ENCODE data around the gene CLCN6. TPM values are rescaled to one million over a fixed set of nuclear protein-coding genes. Genes with fewer than 3 reads are reported as not detected.

CLCN6 gene
- total RNA-seq, 1 experiment from 2014 or later = 30.4 TPM

GRCh38 chr1:11764115-11764514 is 41.9 kb upstream of the CLCN6 start:
- POLR2A ChIA-PET = no interaction called here

GRCh38 chr1:11764519-11764918 is 41.5 kb upstream of the CLCN6 start:
- H3K4me3 ChIP-seq (ENCODE audit: low read depth, low read length) = no peak overlapping the region
- DNase-seq = no peak
- ChIA-PET POLR2A (no interaction called here), CTCF (no interaction called here)
- Mint-ChIP-seq H3K4me3 (ENCODE audit: unreplicated experiment) (no peak overlapping the region), H3K4me1 (ENCODE audit: low read depth, unreplicated experiment) (peaks cover 6% of the 10 kb centered on the region), H3K27me3 (ENCODE audit: insufficient read depth, unreplicated experiment) (no peaks in the 10 kb centered on the region), H3K36me3 (ENCODE audit: insufficient read depth, unreplicated experiment) (no peaks in the 10 kb centered on the region), H3K27ac (ENCODE audit: unreplicated experiment) (no peak overlapping the region), H3K9me3 (ENCODE audit: unreplicated experiment) (no peaks in the 10 kb centered on the region)
- no peaks in the 10 kb centered on the region for H3K27me3 ChIP-seq (replicated peaks; ENCODE audit: control insufficient read depth, insufficient read depth, low read length)
- H3K9me3 ChIP-seq = no peaks in the 10 kb centered on the region
- H3K36me3 ChIP-seq (ENCODE audit: control insufficient read depth, insufficient read depth, low read length) = no peaks in the 10 kb centered on the region
- peaks cover 12% of the 10 kb centered on the region for H3K4me1 ChIP-seq
- intact Hi-C loops (cut with micrococcal nuclease; ENCODE audit: unreplicated experiment) = no loop called here
- TF ChIP-seq, protein P1, sequence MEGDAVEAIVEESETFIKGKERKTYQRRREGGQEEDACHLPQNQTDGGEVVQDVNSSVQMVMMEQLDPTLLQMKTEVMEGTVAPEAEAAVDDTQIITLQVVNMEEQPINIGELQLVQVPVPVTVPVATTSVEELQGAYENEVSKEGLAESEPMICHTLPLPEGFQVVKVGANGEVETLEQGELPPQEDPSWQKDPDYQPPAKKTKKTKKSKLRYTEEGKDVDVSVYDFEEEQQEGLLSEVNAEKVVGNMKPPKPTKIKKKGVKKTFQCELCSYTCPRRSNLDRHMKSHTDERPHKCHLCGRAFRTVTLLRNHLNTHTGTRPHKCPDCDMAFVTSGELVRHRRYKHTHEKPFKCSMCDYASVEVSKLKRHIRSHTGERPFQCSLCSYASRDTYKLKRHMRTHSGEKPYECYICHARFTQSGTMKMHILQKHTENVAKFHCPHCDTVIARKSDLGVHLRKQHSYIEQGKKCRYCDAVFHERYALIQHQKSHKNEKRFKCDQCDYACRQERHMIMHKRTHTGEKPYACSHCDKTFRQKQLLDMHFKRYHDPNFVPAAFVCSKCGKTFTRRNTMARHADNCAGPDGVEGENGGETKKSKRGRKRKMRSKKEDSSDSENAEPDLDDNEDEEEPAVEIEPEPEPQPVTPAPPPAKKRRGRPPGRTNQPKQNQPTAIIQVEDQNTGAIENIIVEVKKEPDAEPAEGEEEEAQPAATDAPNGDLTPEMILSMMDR (IDR thresholded peaks at IDR 0.05; ENCODE audit: insufficient read depth in 1 of 2, low read depth in 1 of 2, low read length in 1 of 2, severe bottlenecking in 1 of 2, unreplicated experiment in 1 of 2) = no peak
- BruUV-seq (replicated peaks) = no TSS peak

More at GRCh38 chr1:11764115-11764514, 41.9 kb upstream of the CLCN6 start:
- Histone ChIP-seq H3K4me3 (ENCODE audit: low read depth, low read length) (no peak overlapping the region), H3K27me3 (replicated peaks; ENCODE audit: control insufficient read depth, insufficient read depth, low read length) (no peaks in the 10 kb centered on the region), H3K4me1 (peaks cover 11% of the 10 kb centered on the region), H3K9me3 (no peaks in the 10 kb centered on the region), H3K36me3 (ENCODE audit: control insufficient read depth, insufficient read depth, low read length) (no peaks in the 10 kb centered on the region)
- intact Hi-C loops (cut with micrococcal nuclease; ENCODE audit: unreplicated experiment) = no loop called here
- H3K27me3 Mint-ChIP-seq (ENCODE audit: insufficient read depth, unreplicated experiment) = no peaks in the 10 kb centered on the region
- TF ChIP-seq, protein P1 (IDR thresholded peaks at IDR 0.05; ENCODE audit: insufficient read depth in 1 of 2, low read depth in 1 of 2, low read length in 1 of 2, severe bottlenecking in 1 of 2, unreplicated experiment in 1 of 2) = no peak
- H3K27ac Mint-ChIP-seq (ENCODE audit: unreplicated experiment) = no peak overlapping the region
- no peak for DNase-seq
- BruUV-seq (replicated peaks) = no TSS peak
- no peaks in the 10 kb centered on the region for H3K36me3 Mint-ChIP-seq (ENCODE audit: insufficient read depth, unreplicated experiment)
- H3K9me3 Mint-ChIP-seq (ENCODE audit: unreplicated experiment) = no peaks in the 10 kb centered on the region
- H3K4me1 Mint-ChIP-seq (ENCODE audit: low read depth, unreplicated experiment) = peaks cover 6% of the 10 kb centered on the region
- CTCF ChIA-PET = no interaction called here
- no peak overlapping the region for H3K4me3 Mint-ChIP-seq (ENCODE audit: unreplicated experiment)

GRCh38 chr1:11765661-11766428 is 40.1 kb upstream of the CLCN6 start:
- BruUV-seq (replicated peaks) = no TSS peak
- POLR2A ChIA-PET = interaction anchor here (0.5 kb wide), 1 partner anchor 111 kb away, joined by 3 read pairs; the partner anchor contains the start of gene FBXO44
- Mint-ChIP-seq H3K4me1 (ENCODE audit: low read depth, unreplicated experiment) (peaks cover 6% of the 10 kb centered on the region), H3K27ac (ENCODE audit: unreplicated experiment) (no peak overlapping the region), H3K4me3 (ENCODE audit: unreplicated experiment) (no peak overlapping the region), H3K36me3 (ENCODE audit: insufficient read depth, unreplicated experiment) (no peaks in the 10 kb centered on the region), H3K9me3 (ENCODE audit: unreplicated experiment) (no peaks in the 10 kb centered on the region), H3K27me3 (ENCODE audit: insufficient read depth, unreplicated experiment) (no peaks in the 10 kb centered on the region)
- H3K4me1 ChIP-seq = peaks cover 12% of the 10 kb centered on the region
- no peaks in the 10 kb centered on the region for H3K27me3 ChIP-seq (replicated peaks; ENCODE audit: control insufficient read depth, insufficient read depth, low read length)
- intact Hi-C loops (cut with micrococcal nuclease; ENCODE audit: unreplicated experiment) = no loop called here
- TF ChIP-seq, protein P1 (IDR thresholded peaks at IDR 0.05; ENCODE audit: insufficient read depth in 1 of 2, low read depth in 1 of 2, low read length in 1 of 2, severe bottlenecking in 1 of 2, unreplicated experiment in 1 of 2) = no peak
- DNase-seq = no peak
- CTCF ChIA-PET = no interaction called here
- H3K36me3 ChIP-seq (ENCODE audit: control insufficient read depth, insufficient read depth, low read length) = no peaks in the 10 kb centered on the region
- no peaks in the 10 kb centered on the region for H3K9me3 ChIP-seq
- H3K4me3 ChIP-seq (ENCODE audit: low read depth, low read length) = no peak overlapping the region

Data from Caco-2 (cell line).